Neutrophil (primary cell): ENCODE measurements around the gene SIGLEC11.

Source experiments
- H3K27ac ChIP-seq: fragments of 200-600 bp; sonication (generic); 2 replicates; pipeline ENCODE4 v1.5.1; 2016; ENCODE audit warnings: mild to moderate bottlenecking, moderate library complexity
- H3K27me3 ChIP-seq: fragments of 200-600 bp; sonication (generic); 2 replicates; pipeline ENCODE4 v1.6.0; 2016; ENCODE audit warnings: mild to moderate bottlenecking
- H3K36me3 ChIP-seq: fragments of 200-600 bp; sonication (generic); 2 replicates; pipeline ENCODE4 v1.5.1; 2017
- H3K4me1 ChIP-seq, 2 experiments: fragments of 200-600 bp in 1 of 2; sonication (generic) in 1 of 2; 1 replicate in 1 of 2; 2 replicates in 1 of 2; pipeline versions ENCODE4 v1.5.1 to v1.6.1; 2013 to 2016; ENCODE audit warnings: low read depth in 1 of 2, low read length in 1 of 2, mild to moderate bottlenecking in 1 of 2, moderate library complexity in 1 of 2; ENCODE audit not compliant: control insufficient read depth in 1 of 2, insufficient read depth in 1 of 2
- H3K4me3 ChIP-seq, 2 experiments: fragments of 200-600 bp in 1 of 2; sonication (generic) in 1 of 2; 1 replicate in 1 of 2; 2 replicates in 1 of 2; pipeline ENCODE4 v1.5.1; 2013 to 2016; ENCODE audit warnings: low read depth in 1 of 2, low read length in 1 of 2, mild to moderate bottlenecking in 1 of 2, moderate library complexity in 1 of 2
- H3K9me3 ChIP-seq: fragments of 200-600 bp; sonication (generic); 2 replicates; pipeline ENCODE4 v1.5.1; 2016
- CTCF ChIP-seq: fragments of 200-600 bp; sonication (generic); IDR thresholded peaks from 2 replicates; pipeline ENCODE4 v1.5.1; 2016; ENCODE audit warnings: antibody characterized with exemption

The SIGLEC11 gene

GRCh38 chr19:49907745-49908446 lies 53.1 kb downstream of the SIGLEC11 start:
- Histone ChIP-seq H3K4me1 (peaks cover 9 to 13% of the 10 kb centered on the region in 2 experiments), H3K27me3 (no peaks in the 10 kb centered on the region), H3K27ac (no peak overlapping the region), H3K4me3 (no peak overlapping the region), H3K9me3 (no peaks in the 10 kb centered on the region), H3K36me3 (peaks cover 38% of the 10 kb centered on the region)
- TF ChIP-seq CTCF: no peak

GRCh38 chr19:49906879-49907564 lies 54.0 kb downstream of the SIGLEC11 start:
- peaks cover 33% of the 10 kb centered on the region for H3K36me3 ChIP-seq
- no peak for TF ChIP-seq CTCF
- no peaks in the 10 kb centered on the region for H3K9me3 ChIP-seq
- H3K4me1 ChIP-seq: peaks cover 9 to 13% of the 10 kb centered on the region in 2 experiments
- no peak overlapping the region for H3K27ac ChIP-seq
- H3K27me3 ChIP-seq: no peaks in the 10 kb centered on the region
- H3K4me3 ChIP-seq: no peak overlapping the region

- no peaks in the 10 kb centered on the region for H3K9me3 ChIP-seq
- H3K36me3 ChIP-seq: peaks cover 26% of the 10 kb centered on the region
- TF ChIP-seq CTCF: no peak
- no peak overlapping the region for H3K27ac ChIP-seq
- no peak overlapping the region for H3K4me3 ChIP-seq
- H3K27me3 ChIP-seq: no peaks in the 10 kb centered on the region
- no peaks in the 10 kb centered on the region for H3K4me1 ChIP-seq
Measured at GRCh38 chr19:49904136-49904535, 56.8 kb downstream of the SIGLEC11 start.
